ENCODE measurements around the gene CTDSPL. TPM values are rescaled to one million over a fixed set of nuclear protein-coding genes. Genes with fewer than 3 reads are reported as not detected.
A peak's percentile ranks its signal among the peaks of the same experiment; 100 is the strongest.

CTDSPL gene
- total RNA-seq, 2 donors from 2014 or later: 27.8 to 30.7 TPM

GRCh38 chr3:37932505-37932904, 70.8 kb downstream of the CTDSPL start:
- no peak overlapping the region for H3K9ac ChIP-seq (ENCODE audit: extremely low read depth, low read length, poor library complexity, severe bottlenecking)
- H3K27ac ChIP-seq (ENCODE audit: low read depth, low read length): no peak overlapping the region
- H3K27me3 Mint-ChIP-seq (ENCODE audit: insufficient read depth): no peaks in the 10 kb centered on the region
- no peak overlapping the region for H3K4me3 Mint-ChIP-seq
- peaks cover 4% of the 10 kb centered on the region for H3K9me3 ChIP-seq (ENCODE audit: control insufficient read depth, low read length)
- no peak for TF ChIP-seq CTCF (conservative IDR thresholded peaks at IDR 0.05)
- no peaks in the 10 kb centered on the region for H3K4me1 ChIP-seq (ENCODE audit: control insufficient read depth, insufficient read depth, low read length)
- no peaks in the 10 kb centered on the region for H3K36me3 ChIP-seq (ENCODE audit: control insufficient read depth, insufficient read depth, low read length)
- H3K27ac Mint-ChIP-seq: no peak overlapping the region
- WGBS, 2 experiments (ENCODE audit: insufficient coverage in 1 of 2, insufficient read length in 1 of 2): 88 to 94% methylated on average over 3 of the region's 3 CpGs
- no peak overlapping the region for H3K4me3 ChIP-seq (ENCODE audit: low read length)
- peaks cover 6% of the 10 kb centered on the region for H3K9me3 Mint-ChIP-seq
- no peaks in the 10 kb centered on the region for H3K27me3 ChIP-seq (ENCODE audit: control insufficient read depth, insufficient read depth, low read length, poor library complexity, severe bottlenecking)
- no peaks in the 10 kb centered on the region for H3K36me3 Mint-ChIP-seq (ENCODE audit: low read depth)
- H3K4me1 Mint-ChIP-seq: peaks cover 14% of the 10 kb centered on the region
- DNase-seq: no peak

DNA sequence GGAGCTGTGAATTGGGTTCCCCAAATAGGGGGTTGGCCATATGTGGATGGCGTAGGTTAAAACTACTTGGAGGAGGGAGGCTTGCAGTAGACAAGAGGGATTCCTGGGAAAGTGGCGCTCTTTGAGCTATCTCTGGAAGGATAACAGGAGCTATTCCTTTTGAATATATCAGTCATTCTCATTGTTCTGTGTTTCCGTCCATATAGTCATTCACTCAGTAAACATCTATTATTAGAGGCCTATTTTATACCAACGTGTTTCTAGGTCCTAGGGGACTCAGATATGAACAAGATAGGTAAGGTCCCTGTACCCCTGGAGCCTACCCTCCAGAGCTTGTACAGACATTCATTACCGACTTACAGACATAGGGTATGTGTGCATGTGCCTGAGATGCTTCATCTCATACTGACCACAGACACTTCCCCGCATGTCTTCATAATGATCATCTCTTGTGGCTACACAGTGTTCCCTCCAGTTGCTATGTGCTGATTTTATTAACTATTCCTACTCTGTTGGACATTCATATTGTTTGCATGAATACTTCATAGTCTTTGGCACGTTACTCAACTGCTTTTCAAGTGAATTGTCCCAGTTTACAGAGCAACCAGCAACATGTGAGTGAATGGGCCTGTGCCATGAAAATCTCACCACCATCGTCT, 73.1 kb downstream of the CTDSPL start:
- Mint-ChIP-seq H3K27ac (no peak overlapping the region), H3K9me3 (no peaks in the 10 kb centered on the region), H3K36me3 (ENCODE audit: low read depth) (no peaks in the 10 kb centered on the region), H3K4me1 (peaks cover 14% of the 10 kb centered on the region), H3K27me3 (ENCODE audit: insufficient read depth) (no peaks in the 10 kb centered on the region), H3K4me3 (no peak overlapping the region)
- H3K9ac ChIP-seq (ENCODE audit: extremely low read depth, low read length, poor library complexity, severe bottlenecking): no peak overlapping the region
- 92% methylated on average over 6 to 8 of the region's 8 CpGs for WGBS, 2 experiments (ENCODE audit: insufficient coverage in 1 of 2, insufficient read length in 1 of 2)
- no peak overlapping the region for H3K4me3 ChIP-seq (ENCODE audit: low read length)
- H3K27ac ChIP-seq (ENCODE audit: low read depth, low read length): no peak overlapping the region
- no peaks in the 10 kb centered on the region for H3K36me3 ChIP-seq (ENCODE audit: control insufficient read depth, insufficient read depth, low read length)
- no peak for DNase-seq
- no peaks in the 10 kb centered on the region for H3K9me3 ChIP-seq (ENCODE audit: control insufficient read depth, low read length)
- H3K4me1 ChIP-seq (ENCODE audit: control insufficient read depth, insufficient read depth, low read length): no peaks in the 10 kb centered on the region
- TF ChIP-seq CTCF (conservative IDR thresholded peaks at IDR 0.05): no peak
- H3K27me3 ChIP-seq (ENCODE audit: control insufficient read depth, insufficient read depth, low read length, poor library complexity, severe bottlenecking): no peaks in the 10 kb centered on the region

- no peaks in the 10 kb centered on the region for H3K4me1 ChIP-seq (ENCODE audit: control insufficient read depth, insufficient read depth, low read length)
- no peak overlapping the region for H3K27ac ChIP-seq (ENCODE audit: low read depth, low read length)
- no peak overlapping the region for H3K9ac ChIP-seq (ENCODE audit: extremely low read depth, low read length, poor library complexity, severe bottlenecking)
- H3K4me3 Mint-ChIP-seq: no peak overlapping the region
- H3K27me3 ChIP-seq (ENCODE audit: control insufficient read depth, insufficient read depth, low read length, poor library complexity, severe bottlenecking): no peaks in the 10 kb centered on the region
- H3K4me1 Mint-ChIP-seq: peaks cover 14% of the 10 kb centered on the region
- no peak for TF ChIP-seq CTCF (conservative IDR thresholded peaks at IDR 0.05)
- H3K9me3 ChIP-seq (ENCODE audit: control insufficient read depth, low read length): no peaks in the 10 kb centered on the region
- H3K9me3 Mint-ChIP-seq: no peaks in the 10 kb centered on the region
- H3K36me3 Mint-ChIP-seq (ENCODE audit: low read depth): no peaks in the 10 kb centered on the region
- WGBS, 2 experiments (ENCODE audit: insufficient coverage in 1 of 2, insufficient read length in 1 of 2): 80% methylated on average over 1 of the region's 1 CpG; no CpG with 5 or more reads in 1 of the 2 experiments
- peak overlapping the region; percentile 38 for H3K27ac Mint-ChIP-seq
- no peaks in the 10 kb centered on the region for H3K36me3 ChIP-seq (ENCODE audit: control insufficient read depth, insufficient read depth, low read length)
- no peak overlapping the region for H3K4me3 ChIP-seq (ENCODE audit: low read length)
- H3K27me3 Mint-ChIP-seq (ENCODE audit: insufficient read depth): no peaks in the 10 kb centered on the region
- DNase-seq: no peak
These were observed 73.6 kb downstream of the CTDSPL start for GRCh38 chr3:37935290-37935668.

Data from endodermal cell (in vitro differentiated cells).